Measurements from ENCODE around the gene DNAJC22. TPM values are rescaled to one million over a fixed set of nuclear protein-coding genes. Genes with fewer than 3 reads are reported as not detected.

DNAJC22 gene
- total RNA-seq, 1 donor from 2014 or later, result 0.35 TPM

GRCh38 chr12:49336645-49337584 is 9.8 kb upstream of the DNAJC22 start, which contains the start of gene C1QL4:
TSS of gene C1QL4 (minus strand) at chr12:49337188. CDS start at chr12:49336477, 711 bp downstream.
- H3K4me1 Mint-ChIP-seq, result peaks cover 45% of the 10 kb centered on the region
- peak; percentile 98 for DNase-seq (ENCODE audit: low read depth, low spot score)
- H3K36me3 Mint-ChIP-seq (ENCODE audit: low read depth), result no peaks in the 10 kb centered on the region
- H3K27ac Mint-ChIP-seq (ENCODE audit: unreplicated experiment), result peak within 1 kb of the TSS; percentile 63
- H3K4me3 Mint-ChIP-seq, result peak within 1 kb of the TSS; percentile 72
- TF ChIP-seq CTCF (conservative IDR thresholded peaks at IDR 0.05), result peak; percentile 99
- peaks cover 77% of the 10 kb centered on the region for H3K27me3 Mint-ChIP-seq (ENCODE audit: low read depth)
- H3K9me3 Mint-ChIP-seq, result no peaks in the 10 kb centered on the region

- Mint-ChIP-seq H3K4me3 (peak overlapping the region; percentile 47), H3K27ac (ENCODE audit: unreplicated experiment) (peak overlapping the region; percentile 31), H3K36me3 (ENCODE audit: low read depth) (no peaks in the 10 kb centered on the region), H3K27me3 (ENCODE audit: low read depth) (peaks cover 90% of the 10 kb centered on the region), H3K9me3 (no peaks in the 10 kb centered on the region), H3K4me1 (peaks cover 52% of the 10 kb centered on the region)
- DNase-seq (ENCODE audit: low read depth, low spot score), result no peak
- no peak for TF ChIP-seq CTCF (conservative IDR thresholded peaks at IDR 0.05)
Observed at GRCh38 chr12:49338830-49339463, 7.7 kb upstream of the DNAJC22 start.

- no peak for DNase-seq (ENCODE audit: low read depth, low spot score)
- Mint-ChIP-seq H3K9me3 (no peaks in the 10 kb centered on the region), H3K4me1 (peaks cover 52% of the 10 kb centered on the region), H3K27ac (ENCODE audit: unreplicated experiment) (peak overlapping the region; percentile 31), H3K27me3 (ENCODE audit: low read depth) (peaks cover 93% of the 10 kb centered on the region), H3K36me3 (ENCODE audit: low read depth) (no peaks in the 10 kb centered on the region), H3K4me3 (peak overlapping the region; percentile 47)
- TF ChIP-seq CTCF (conservative IDR thresholded peaks at IDR 0.05), result no peak
Observed at GRCh38 chr12:49339464-49339861, 7.2 kb upstream of the DNAJC22 start.

GRCh38 chr12:49340095-49340870 is 6.4 kb upstream of the DNAJC22 start:
- Mint-ChIP-seq H3K9me3 (no peaks in the 10 kb centered on the region), H3K4me3 (peak overlapping the region; percentile 63), H3K27ac (ENCODE audit: unreplicated experiment) (no peak overlapping the region)

More at GRCh38 chr12:49340095-49340870, 6.4 kb upstream of the DNAJC22 start:
- no peak for DNase-seq (ENCODE audit: low read depth, low spot score)
- Mint-ChIP-seq H3K27me3 (ENCODE audit: low read depth) (peaks cover 92% of the 10 kb centered on the region), H3K36me3 (ENCODE audit: low read depth) (no peaks in the 10 kb centered on the region), H3K4me1 (peaks cover 52% of the 10 kb centered on the region)
- no peak for TF ChIP-seq CTCF (conservative IDR thresholded peaks at IDR 0.05)
